WTC11 (cell line): ENCODE results near the gene CCDC112. TPM values are rescaled to one million over a fixed set of nuclear protein-coding genes. Genes with fewer than 3 reads are reported as not detected.

ENCODE experiments used
- ATAC-seq: fragments of 200-7000 bp; cut with Tn5 transposase; 2 replicates; pipeline ENCODE4 v1.10.0; 2021; ENCODE audit warnings: mild to moderate bottlenecking, moderate library complexity
- CTCF ChIA-PET: fragments of 300-600 bp; sonication (Branson Sonifier 250); formaldehyde crosslinking; loops from one replicate; lab custom pipeline; 2021; ENCODE audit warnings: antibody characterized with exemption; lab: Charles Lee
- POLR2A ChIA-PET: fragments of 350-600 bp; sonication (Branson Sonifier 250); formaldehyde crosslinking; loops from one replicate; lab custom pipeline; 2021; ENCODE audit warnings: antibody characterized with exemption; lab: Charles Lee
- DNase-seq: peaks from one replicate; pipeline ENCODE4 v3.0.0; 2021; ENCODE audit warnings: low spot score
- H3K27ac Mint-ChIP-seq: 2 replicates; pipeline ENCODE4 v1.8.0; 2021; ENCODE audit warnings: mixed read lengths
- H3K27me3 Mint-ChIP-seq: 2 replicates; pipeline ENCODE4 v1.8.0; 2021; ENCODE audit warnings: low read depth, mild to moderate bottlenecking, moderate library complexity, mixed read lengths
- H3K36me3 Mint-ChIP-seq: 2 replicates; pipeline ENCODE4 v1.8.0; 2021; ENCODE audit warnings: mixed read lengths
- H3K4me1 Mint-ChIP-seq: 2 replicates; pipeline ENCODE4 v1.8.0; 2022; ENCODE audit warnings: mixed read lengths
- H3K4me3 Mint-ChIP-seq: 2 replicates; pipeline ENCODE4 v1.8.0; 2021; ENCODE audit warnings: mild to moderate bottlenecking, moderate library complexity, mixed read lengths
- H3K9me3 Mint-ChIP-seq: 2 replicates; pipeline ENCODE4 v1.8.0; 2021; ENCODE audit warnings: mixed read lengths
- ATF1 ChIP-seq: sonication (generic); formaldehyde crosslinking; IDR thresholded peaks from 2 replicates; pipeline ENCODE4 v1.8.1; 2023; ENCODE audit warnings: mild to moderate bottlenecking, moderate library complexity, missing genetic modification reagents
- CBFB ChIP-seq: sonication (generic); formaldehyde crosslinking; IDR thresholded peaks from 2 replicates; pipeline ENCODE4 v1.8.1; 2022; ENCODE audit warnings: mild to moderate bottlenecking, low read depth, missing genetic modification reagents
- JUN ChIP-seq: sonication (generic); formaldehyde crosslinking; IDR thresholded peaks from 2 replicates; pipeline ENCODE4 v1.8.0; 2023; ENCODE audit warnings: mild to moderate bottlenecking, missing genetic modification reagents
- OVOL2 ChIP-seq: fragments of 250-450 bp; sonication (Bioruptor Pico); IDR thresholded peaks from 2 replicates; pipeline ENCODE4 v1.9.0; 2021; ENCODE audit warnings: mild to moderate bottlenecking, borderline replicate concordance
- SOX15 ChIP-seq: fragments of 250-450 bp; sonication (Bioruptor Pico); IDR thresholded peaks from 2 replicates; pipeline ENCODE4 v1.9.0; 2021; ENCODE audit warnings: mild to moderate bottlenecking
- SP1 ChIP-seq: sonication (generic); formaldehyde crosslinking; conservative IDR thresholded peaks from 2 replicates; pipeline ENCODE4 v1.8.1; 2022; ENCODE audit warnings: missing genetic modification reagents
- TEAD4 ChIP-seq: sonication (generic); formaldehyde crosslinking; IDR thresholded peaks from 2 replicates; pipeline ENCODE4 v1.8.0; 2022; ENCODE audit warnings: mild to moderate bottlenecking, missing genetic modification reagents
- TP53 ChIP-seq: sonication (generic); formaldehyde crosslinking; IDR thresholded peaks from 2 replicates; pipeline ENCODE4 v1.8.1; 2023; ENCODE audit warnings: mild to moderate bottlenecking, missing genetic modification reagents
- ZNF396 ChIP-seq: fragments of 250-450 bp; sonication (Bioruptor Pico); IDR thresholded peaks from 2 replicates; pipeline ENCODE4 v1.8.0; 2021; ENCODE audit warnings: mild to moderate bottlenecking, moderate library complexity, borderline replicate concordance
- total RNA-seq: library from RNA; stranded (reverse); gene quantifications from 3 replicates; pipeline ENCODE4 v1.2.3, GENCODE V29; 2021
- TF ChIP-seq, protein P1 (sequence below): sonication (generic); formaldehyde crosslinking; IDR thresholded peaks from 2 replicates; pipeline ENCODE4 v1.8.0; 2022; ENCODE audit warnings: missing genetic modification reagents
- TF ChIP-seq, protein P2 (sequence below): sonication (generic); formaldehyde crosslinking; IDR thresholded peaks from 2 replicates; pipeline ENCODE4 v1.8.0; 2022; ENCODE audit warnings: mild to moderate bottlenecking, missing genetic modification reagents
- TF ChIP-seq, protein P3 (sequence below): sonication (generic); formaldehyde crosslinking; IDR thresholded peaks from 2 replicates; pipeline ENCODE4 v1.8.1; 2022; ENCODE audit warnings: low read depth, mild to moderate bottlenecking, moderate library complexity, missing genetic modification reagents, borderline replicate concordance
- TF ChIP-seq, protein P4 (sequence below): sonication (generic); formaldehyde crosslinking; IDR thresholded peaks from 2 replicates; pipeline ENCODE4 v1.8.0; 2023; ENCODE audit warnings: missing genetic modification reagents
- TF ChIP-seq, protein P5 (sequence below): sonication (generic); formaldehyde crosslinking; IDR thresholded peaks from 2 replicates; pipeline ENCODE4 v1.8.1; 2023; ENCODE audit warnings: mild to moderate bottlenecking, moderate library complexity, missing genetic modification reagents
- TF ChIP-seq, protein P6 (sequence below): sonication (generic); formaldehyde crosslinking; IDR thresholded peaks from 2 replicates; pipeline ENCODE4 v1.8.1; 2023; ENCODE audit warnings: mild to moderate bottlenecking, missing genetic modification reagents, moderate library complexity
- TF ChIP-seq, protein P7 (sequence below): sonication (generic); formaldehyde crosslinking; IDR thresholded peaks from 2 replicates; pipeline ENCODE4 v1.8.0; 2022; ENCODE audit warnings: mild to moderate bottlenecking, missing genetic modification reagents
- TF ChIP-seq, protein P8 (sequence below): fragments of 250-450 bp; sonication (Bioruptor Pico); IDR thresholded peaks from 2 replicates; pipeline ENCODE4 v1.9.0; 2021; ENCODE audit warnings: moderate library complexity, mild to moderate bottlenecking, inconsistent platforms, borderline replicate concordance

Gene CCDC112
- total RNA-seq, 1 experiment from 2014 or later, result 12.2 TPM

DNA sequence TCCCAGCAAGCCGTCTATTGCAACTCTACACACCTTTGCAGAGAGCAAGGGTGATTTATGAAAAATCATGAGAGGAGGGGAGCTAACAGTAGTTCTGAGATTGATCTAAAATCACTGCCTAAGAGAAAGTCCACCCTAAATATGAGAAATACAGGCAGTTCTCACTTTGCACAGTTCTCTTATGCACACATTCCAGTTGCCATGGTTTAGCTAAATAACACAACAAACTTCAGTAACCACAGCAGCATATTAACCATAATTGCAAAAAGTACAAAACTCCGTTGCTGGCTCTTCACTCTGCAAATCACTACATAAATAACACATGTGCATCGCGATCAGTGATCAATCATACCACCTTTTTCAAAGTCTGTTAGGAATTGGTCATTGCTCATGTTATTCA lies 64.9 kb downstream of the CCDC112 start:
- DNase-seq, result no peak
- ATAC-seq, result no peak
- no peak overlapping the region for H3K4me3 Mint-ChIP-seq
- H3K36me3 Mint-ChIP-seq, result peaks cover 11% of the 10 kb centered on the region; the same call in 1 of the 2 replicates
- CTCF ChIA-PET, result interaction anchor here (0.5 kb wide), 1 partner anchor 20 kb away, joined by 3 read pairs; no protein-coding TSS in a partner anchor
- POLR2A ChIA-PET, result no interaction called here
- no peaks in the 10 kb centered on the region for H3K4me1 Mint-ChIP-seq
- no peaks in the 10 kb centered on the region for H3K9me3 Mint-ChIP-seq
- no peak overlapping the region for H3K27ac Mint-ChIP-seq
- TF ChIP-seq, protein P1, sequence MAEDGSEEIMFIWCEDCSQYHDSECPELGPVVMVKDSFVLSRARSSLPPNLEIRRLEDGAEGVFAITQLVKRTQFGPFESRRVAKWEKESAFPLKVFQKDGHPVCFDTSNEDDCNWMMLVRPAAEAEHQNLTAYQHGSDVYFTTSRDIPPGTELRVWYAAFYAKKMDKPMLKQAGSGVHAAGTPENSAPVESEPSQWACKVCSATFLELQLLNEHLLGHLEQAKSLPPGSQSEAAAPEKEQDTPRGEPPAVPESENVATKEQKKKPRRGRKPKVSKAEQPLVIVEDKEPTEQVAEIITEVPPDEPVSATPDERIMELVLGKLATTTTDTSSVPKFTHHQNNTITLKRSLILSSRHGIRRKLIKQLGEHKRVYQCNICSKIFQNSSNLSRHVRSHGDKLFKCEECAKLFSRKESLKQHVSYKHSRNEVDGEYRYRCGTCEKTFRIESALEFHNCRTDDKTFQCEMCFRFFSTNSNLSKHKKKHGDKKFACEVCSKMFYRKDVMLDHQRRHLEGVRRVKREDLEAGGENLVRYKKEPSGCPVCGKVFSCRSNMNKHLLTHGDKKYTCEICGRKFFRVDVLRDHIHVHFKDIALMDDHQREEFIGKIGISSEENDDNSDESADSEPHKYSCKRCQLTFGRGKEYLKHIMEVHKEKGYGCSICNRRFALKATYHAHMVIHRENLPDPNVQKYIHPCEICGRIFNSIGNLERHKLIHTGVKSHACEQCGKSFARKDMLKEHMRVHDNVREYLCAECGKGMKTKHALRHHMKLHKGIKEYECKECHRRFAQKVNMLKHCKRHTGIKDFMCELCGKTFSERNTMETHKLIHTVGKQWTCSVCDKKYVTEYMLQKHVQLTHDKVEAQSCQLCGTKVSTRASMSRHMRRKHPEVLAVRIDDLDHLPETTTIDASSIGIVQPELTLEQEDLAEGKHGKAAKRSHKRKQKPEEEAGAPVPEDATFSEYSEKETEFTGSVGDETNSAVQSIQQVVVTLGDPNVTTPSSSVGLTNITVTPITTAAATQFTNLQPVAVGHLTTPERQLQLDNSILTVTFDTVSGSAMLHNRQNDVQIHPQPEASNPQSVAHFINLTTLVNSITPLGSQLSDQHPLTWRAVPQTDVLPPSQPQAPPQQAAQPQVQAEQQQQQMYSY (CRISPR knock-in tag), result no peak
- TF ChIP-seq SP1 (CRISPR knock-in tag) (no peak), TP53 (CRISPR knock-in tag) (no peak), ZNF396 (no peak)
- H3K27me3 Mint-ChIP-seq, result no peaks in the 10 kb centered on the region

DNA sequence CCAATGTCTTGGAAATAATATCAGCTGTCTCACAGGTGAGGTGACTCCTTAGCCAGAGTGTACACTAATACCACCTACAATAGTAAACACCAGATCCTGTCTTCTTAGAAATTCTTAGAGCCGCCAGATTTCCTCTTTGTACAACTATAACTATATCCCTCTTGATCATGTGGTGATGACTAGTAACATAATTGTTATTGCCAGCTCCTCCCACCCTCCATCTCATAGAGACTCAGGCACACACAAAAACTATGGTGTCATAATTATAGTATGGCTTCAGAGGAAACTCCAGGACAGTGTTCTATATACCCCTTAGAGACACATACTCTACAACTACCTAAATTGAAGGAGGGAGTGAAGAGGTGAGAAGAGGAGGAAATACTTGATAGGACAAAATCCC lies 66.8 kb downstream of the CCDC112 start:
- ChIA-PET CTCF (no interaction called here), POLR2A (no interaction called here)
- Mint-ChIP-seq H3K27me3 (no peaks in the 10 kb centered on the region), H3K4me1 (no peaks in the 10 kb centered on the region), H3K9me3 (no peaks in the 10 kb centered on the region), H3K36me3 (peaks cover 11% of the 10 kb centered on the region; the same call in 1 of the 2 replicates), H3K4me3 (no peak overlapping the region), H3K27ac (no peak overlapping the region)
- ATAC-seq (no peak), DNase-seq (no peak)
- TF ChIP-seq, protein P2, sequence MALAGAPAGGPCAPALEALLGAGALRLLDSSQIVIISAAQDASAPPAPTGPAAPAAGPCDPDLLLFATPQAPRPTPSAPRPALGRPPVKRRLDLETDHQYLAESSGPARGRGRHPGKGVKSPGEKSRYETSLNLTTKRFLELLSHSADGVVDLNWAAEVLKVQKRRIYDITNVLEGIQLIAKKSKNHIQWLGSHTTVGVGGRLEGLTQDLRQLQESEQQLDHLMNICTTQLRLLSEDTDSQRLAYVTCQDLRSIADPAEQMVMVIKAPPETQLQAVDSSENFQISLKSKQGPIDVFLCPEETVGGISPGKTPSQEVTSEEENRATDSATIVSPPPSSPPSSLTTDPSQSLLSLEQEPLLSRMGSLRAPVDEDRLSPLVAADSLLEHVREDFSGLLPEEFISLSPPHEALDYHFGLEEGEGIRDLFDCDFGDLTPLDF, result no peak
- TF ChIP-seq, protein P3, sequence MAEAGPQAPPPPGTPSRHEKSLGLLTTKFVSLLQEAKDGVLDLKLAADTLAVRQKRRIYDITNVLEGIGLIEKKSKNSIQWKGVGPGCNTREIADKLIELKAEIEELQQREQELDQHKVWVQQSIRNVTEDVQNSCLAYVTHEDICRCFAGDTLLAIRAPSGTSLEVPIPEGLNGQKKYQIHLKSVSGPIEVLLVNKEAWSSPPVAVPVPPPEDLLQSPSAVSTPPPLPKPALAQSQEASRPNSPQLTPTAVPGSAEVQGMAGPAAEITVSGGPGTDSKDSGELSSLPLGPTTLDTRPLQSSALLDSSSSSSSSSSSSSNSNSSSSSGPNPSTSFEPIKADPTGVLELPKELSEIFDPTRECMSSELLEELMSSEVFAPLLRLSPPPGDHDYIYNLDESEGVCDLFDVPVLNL (CRISPR knock-in tag), result no peak
- TF ChIP-seq ATF1 (CRISPR knock-in tag), result no peak
- TF ChIP-seq, protein P4, sequence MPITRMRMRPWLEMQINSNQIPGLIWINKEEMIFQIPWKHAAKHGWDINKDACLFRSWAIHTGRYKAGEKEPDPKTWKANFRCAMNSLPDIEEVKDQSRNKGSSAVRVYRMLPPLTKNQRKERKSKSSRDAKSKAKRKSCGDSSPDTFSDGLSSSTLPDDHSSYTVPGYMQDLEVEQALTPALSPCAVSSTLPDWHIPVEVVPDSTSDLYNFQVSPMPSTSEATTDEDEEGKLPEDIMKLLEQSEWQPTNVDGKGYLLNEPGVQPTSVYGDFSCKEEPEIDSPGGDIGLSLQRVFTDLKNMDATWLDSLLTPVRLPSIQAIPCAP (CRISPR knock-in tag), result no peak
- TF ChIP-seq, protein P5, sequence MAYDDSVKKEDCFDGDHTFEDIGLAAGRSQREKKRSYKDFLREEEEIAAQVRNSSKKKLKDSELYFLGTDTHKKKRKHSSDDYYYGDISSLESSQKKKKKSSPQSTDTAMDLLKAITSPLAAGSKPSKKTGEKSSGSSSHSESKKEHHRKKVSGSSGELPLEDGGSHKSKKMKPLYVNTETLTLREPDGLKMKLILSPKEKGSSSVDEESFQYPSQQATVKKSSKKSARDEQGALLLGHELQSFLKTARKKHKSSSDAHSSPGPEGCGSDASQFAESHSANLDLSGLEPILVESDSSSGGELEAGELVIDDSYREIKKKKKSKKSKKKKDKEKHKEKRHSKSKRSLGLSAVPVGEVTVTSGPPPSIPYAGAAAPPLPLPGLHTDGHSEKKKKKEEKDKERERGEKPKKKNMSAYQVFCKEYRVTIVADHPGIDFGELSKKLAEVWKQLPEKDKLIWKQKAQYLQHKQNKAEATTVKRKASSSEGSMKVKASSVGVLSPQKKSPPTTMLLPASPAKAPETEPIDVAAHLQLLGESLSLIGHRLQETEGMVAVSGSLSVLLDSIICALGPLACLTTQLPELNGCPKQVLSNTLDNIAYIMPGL (CRISPR knock-in tag), result no peak

DNA sequence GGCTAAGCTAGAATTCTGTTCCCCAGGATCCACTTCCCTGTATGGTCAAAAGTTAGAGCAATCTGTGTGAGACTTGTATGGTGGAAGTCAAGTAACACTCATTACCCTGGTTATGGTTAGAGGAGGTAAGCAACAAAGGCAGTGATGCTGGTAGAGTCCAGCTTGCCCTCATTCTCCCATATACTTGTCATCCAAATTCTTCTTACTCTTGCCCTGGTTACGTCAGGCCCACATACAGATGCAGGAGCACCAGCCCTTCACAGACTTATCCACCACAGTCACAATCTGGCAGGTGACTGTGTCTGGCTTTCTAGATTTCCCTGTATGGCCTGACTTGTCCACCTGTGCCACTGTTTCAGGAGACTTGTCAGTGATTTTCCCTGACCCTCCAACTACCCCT lies 69.2 kb downstream of the CCDC112 start:
- Mint-ChIP-seq H3K27me3 (no peaks in the 10 kb centered on the region), H3K9me3 (no peaks in the 10 kb centered on the region), H3K4me1 (no peaks in the 10 kb centered on the region), H3K4me3 (no peak overlapping the region), H3K36me3 (peaks cover 18% of the 10 kb centered on the region), H3K27ac (no peak overlapping the region)
- ChIA-PET POLR2A (no interaction called here), CTCF (no interaction called here)
- no peak for ATAC-seq
- DNase-seq, result no peak
- TF ChIP-seq, protein P6, sequence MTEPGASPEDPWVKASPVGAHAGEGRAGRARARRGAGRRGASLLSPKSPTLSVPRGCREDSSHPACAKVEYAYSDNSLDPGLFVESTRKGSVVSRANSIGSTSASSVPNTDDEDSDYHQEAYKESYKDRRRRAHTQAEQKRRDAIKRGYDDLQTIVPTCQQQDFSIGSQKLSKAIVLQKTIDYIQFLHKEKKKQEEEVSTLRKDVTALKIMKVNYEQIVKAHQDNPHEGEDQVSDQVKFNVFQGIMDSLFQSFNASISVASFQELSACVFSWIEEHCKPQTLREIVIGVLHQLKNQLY (CRISPR knock-in tag), result no peak
- TF ChIP-seq, protein P5 (CRISPR knock-in tag), result no peak
- no peak for TF ChIP-seq OVOL2 (CRISPR knock-in tag)
- no peak for TF ChIP-seq TP53 (CRISPR knock-in tag)
- TF ChIP-seq, protein P4 (CRISPR knock-in tag), result no peak
- no peak for TF ChIP-seq SOX15
- TF ChIP-seq, protein P7, sequence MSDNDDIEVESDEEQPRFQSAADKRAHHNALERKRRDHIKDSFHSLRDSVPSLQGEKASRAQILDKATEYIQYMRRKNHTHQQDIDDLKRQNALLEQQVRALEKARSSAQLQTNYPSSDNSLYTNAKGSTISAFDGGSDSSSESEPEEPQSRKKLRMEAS (CRISPR knock-in tag), result no peak
- TF ChIP-seq TEAD4 (CRISPR knock-in tag), result no peak
- no peak for TF ChIP-seq JUN (CRISPR knock-in tag)
- TF ChIP-seq ZNF396, result no peak
- TF ChIP-seq CBFB (CRISPR knock-in tag), result no peak
- TF ChIP-seq, protein P8, sequence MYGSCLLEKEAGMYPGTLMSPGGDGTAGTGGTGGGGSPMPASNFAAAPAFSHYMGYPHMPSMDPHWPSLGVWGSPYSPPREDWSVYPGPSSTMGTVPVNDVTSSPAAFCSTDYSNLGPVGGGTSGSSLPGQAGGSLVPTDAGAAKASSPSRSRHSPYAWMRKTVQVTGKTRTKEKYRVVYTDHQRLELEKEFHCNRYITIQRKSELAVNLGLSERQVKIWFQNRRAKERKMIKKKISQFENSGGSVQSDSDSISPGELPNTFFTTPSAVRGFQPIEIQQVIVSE (CRISPR knock-in tag), result no peak
